ENCODE measurements around the gene SUDS3.

SUDS3 gene, protein sequence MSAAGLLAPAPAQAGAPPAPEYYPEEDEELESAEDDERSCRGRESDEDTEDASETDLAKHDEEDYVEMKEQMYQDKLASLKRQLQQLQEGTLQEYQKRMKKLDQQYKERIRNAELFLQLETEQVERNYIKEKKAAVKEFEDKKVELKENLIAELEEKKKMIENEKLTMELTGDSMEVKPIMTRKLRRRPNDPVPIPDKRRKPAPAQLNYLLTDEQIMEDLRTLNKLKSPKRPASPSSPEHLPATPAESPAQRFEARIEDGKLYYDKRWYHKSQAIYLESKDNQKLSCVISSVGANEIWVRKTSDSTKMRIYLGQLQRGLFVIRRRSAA

DNA sequence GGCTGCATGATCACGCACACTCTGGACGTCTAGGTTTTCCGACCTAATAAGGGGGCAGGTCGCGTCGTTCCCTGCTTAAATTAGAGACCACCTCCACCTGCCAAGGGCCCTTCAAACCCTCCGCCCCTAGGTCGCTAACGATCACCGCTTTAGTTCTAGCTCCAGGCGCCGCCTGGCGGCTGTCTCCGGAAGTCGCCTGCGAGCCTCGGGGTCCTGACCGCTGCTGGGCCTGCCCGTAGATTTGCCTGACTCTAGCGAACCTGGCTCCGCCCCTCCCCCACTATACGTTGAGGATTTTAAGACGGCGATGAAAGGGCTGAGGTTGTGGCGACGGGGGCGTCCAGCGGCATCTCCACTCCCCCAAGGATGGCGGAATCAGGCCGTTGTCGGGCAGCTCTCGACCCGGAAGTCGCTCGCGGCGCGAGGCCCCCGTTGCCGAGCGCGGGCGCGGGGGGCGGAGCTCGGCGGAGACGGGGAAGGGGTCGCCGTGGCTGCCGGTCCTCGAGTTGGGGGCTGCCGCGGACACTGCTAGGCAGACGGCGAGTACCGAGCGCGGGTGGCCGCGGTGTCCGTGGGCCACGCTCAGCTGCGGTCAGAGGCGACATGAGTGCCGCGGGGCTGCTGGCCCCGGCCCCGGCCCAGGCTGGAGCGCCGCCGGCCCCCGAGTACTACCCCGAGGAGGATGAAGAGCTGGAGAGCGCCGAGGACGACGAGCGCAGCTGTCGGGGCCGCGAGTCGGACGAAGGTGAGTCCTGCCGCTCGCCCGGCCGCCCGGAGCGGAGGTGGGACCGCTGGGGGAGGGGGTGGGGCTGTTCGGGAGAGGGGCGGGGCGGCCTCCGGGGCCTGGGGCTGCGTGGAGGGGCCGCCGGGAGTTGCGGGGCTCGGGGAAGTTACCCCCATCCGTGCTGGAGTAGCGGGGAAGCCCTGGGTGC, at the start of gene SUDS3:
SUDS3 (plus strand) TSS at position 467 of the 932 bp plus-strand sequence; CDS start at position 604, 137 bp downstream.
- Histone ChIP-seq H3K27ac (peak within 1 kb of the TSS; percentile 84 to 89), H3K27me3 (no peaks in the 10 kb centered on the region), H3K36me3 (peaks cover 9 to 30% (median 23%) of the 10 kb centered on the region in 3 donors), H3K4me1 (peaks cover 5 to 50% (median 33%) of the 10 kb centered on the region in 4 donors), H3K9me3 (no peaks in the 10 kb centered on the region), H3K4me3 (peak within 1 kb of the TSS; percentile 86 to 94)
- intact Hi-C loops (cut with DNase I; ENCODE audit: low total_unique reads): loop anchor here (2.0 to 10.0 kb wide), 3 partner anchors 192 to 502 kb away; partner anchors contain the start of gene PEBP1
- peak; percentile 94 for DNase-seq
- TF ChIP-seq, protein P1, sequence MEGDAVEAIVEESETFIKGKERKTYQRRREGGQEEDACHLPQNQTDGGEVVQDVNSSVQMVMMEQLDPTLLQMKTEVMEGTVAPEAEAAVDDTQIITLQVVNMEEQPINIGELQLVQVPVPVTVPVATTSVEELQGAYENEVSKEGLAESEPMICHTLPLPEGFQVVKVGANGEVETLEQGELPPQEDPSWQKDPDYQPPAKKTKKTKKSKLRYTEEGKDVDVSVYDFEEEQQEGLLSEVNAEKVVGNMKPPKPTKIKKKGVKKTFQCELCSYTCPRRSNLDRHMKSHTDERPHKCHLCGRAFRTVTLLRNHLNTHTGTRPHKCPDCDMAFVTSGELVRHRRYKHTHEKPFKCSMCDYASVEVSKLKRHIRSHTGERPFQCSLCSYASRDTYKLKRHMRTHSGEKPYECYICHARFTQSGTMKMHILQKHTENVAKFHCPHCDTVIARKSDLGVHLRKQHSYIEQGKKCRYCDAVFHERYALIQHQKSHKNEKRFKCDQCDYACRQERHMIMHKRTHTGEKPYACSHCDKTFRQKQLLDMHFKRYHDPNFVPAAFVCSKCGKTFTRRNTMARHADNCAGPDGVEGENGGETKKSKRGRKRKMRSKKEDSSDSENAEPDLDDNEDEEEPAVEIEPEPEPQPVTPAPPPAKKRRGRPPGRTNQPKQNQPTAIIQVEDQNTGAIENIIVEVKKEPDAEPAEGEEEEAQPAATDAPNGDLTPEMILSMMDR (IDR thresholded peaks at IDR 0.05): peak; percentile 97 to 99

DNA sequence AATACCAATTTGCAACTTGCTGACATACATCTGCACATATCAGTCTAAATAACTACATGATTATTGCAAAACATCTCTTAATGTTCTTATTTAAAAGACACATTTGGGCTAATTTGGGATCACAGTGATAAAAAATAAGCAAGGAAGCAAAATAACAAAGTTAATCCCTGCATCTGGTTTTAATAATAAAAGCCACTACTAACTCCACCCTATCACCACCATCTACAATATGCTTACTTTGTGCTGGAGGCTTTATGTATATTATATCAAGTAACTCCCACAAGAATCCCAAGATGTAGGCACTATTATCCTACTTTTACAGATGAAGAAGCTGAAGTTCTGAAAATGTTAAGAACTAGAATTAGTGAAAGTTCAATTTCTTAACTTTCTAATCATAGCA, 49.4 kb upstream of the SUDS3 start:
- intact Hi-C loops (cut with DNase I; ENCODE audit: low total_unique reads): no loop called here
- no peak overlapping the region for H3K4me3 ChIP-seq
- H3K4me1 ChIP-seq: peaks cover 0 to 15% (median 3%) of the 10 kb centered on the region in 4 donors
- H3K9me3 ChIP-seq: no peaks in the 10 kb centered on the region
- no peak for DNase-seq
- TF ChIP-seq, protein P1 (IDR thresholded peaks at IDR 0.05): no peak
- no peak overlapping the region for H3K27ac ChIP-seq
- no peaks in the 10 kb centered on the region for H3K36me3 ChIP-seq
- no peaks in the 10 kb centered on the region for H3K27me3 ChIP-seq

DNA sequence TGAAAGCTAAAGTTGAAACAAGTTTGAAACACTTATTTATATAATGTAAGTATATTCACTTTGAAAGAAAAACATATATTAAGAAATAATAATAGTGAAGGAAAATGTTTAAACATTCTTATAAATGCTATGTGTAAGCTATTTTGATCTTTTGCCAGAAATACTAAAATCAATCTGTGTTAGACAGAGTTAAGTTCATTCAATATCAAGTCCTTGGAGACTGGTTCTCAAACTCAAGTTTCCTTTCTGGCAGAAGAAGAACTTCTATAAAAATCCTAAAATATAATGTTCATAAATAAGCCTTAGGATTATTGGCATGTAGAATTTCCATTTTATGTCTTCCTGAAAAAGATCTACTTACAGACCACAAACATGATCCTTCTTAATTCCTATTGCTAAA, 49.0 kb upstream of the SUDS3 start:
- DNase-seq: no peak
- Histone ChIP-seq H3K4me3 (no peak overlapping the region), H3K9me3 (no peaks in the 10 kb centered on the region), H3K27ac (no peak overlapping the region), H3K4me1 (peaks cover 0 to 15% (median 3%) of the 10 kb centered on the region in 4 donors), H3K27me3 (no peaks in the 10 kb centered on the region), H3K36me3 (no peaks in the 10 kb centered on the region)
- TF ChIP-seq, protein P1 (IDR thresholded peaks at IDR 0.05): no peak
- intact Hi-C loops (cut with DNase I; ENCODE audit: low total_unique reads): no loop called here

DNA sequence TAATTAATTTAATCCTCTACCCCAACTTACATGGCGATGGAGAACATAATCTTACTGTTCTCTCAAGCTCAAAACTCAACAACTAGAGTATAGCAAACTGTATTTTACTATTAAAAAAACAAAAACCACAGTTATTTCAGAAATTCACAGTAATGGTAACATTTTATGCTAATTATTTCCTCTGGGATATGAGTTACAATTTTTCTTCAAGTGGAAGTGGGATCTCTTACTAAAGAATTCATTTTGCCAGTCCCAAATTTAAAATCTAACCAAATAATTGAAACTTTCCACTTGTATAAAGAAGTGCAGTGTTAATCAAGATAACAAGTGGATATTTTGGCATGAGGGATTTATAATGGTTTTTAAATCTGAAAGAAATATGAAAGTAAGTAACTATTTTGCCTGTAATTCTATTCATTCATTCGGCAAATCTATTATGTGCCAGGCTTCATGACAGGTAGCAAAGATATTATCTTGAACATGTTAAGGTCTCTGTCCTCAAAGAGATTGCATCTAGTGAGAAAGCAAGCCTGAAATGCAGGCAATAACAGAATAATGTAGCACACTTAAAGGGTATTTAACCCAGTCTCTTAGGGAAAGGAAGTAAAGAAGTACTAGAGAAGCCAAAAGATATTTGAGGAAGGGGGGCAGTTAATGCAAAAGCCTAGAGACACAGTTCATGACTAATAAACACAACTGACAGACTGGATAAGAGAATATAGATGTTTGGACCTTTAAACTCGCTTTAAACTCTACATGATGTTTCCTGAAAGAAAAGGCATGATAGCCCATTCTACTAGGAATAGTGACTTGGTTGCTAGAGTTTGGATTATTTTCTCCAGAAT, 47.6 kb upstream of the SUDS3 start:
- Histone ChIP-seq H3K27me3 (no peaks in the 10 kb centered on the region), H3K9me3 (no peaks in the 10 kb centered on the region), H3K4me1 (peaks cover 0 to 15% (median 3%) of the 10 kb centered on the region in 4 donors), H3K4me3 (no peak overlapping the region), H3K27ac (no peak overlapping the region), H3K36me3 (no peaks in the 10 kb centered on the region)
- no peak for DNase-seq
- intact Hi-C loops (cut with DNase I; ENCODE audit: low total_unique reads): no loop called here
- TF ChIP-seq, protein P1 (IDR thresholded peaks at IDR 0.05): no peak

DNA sequence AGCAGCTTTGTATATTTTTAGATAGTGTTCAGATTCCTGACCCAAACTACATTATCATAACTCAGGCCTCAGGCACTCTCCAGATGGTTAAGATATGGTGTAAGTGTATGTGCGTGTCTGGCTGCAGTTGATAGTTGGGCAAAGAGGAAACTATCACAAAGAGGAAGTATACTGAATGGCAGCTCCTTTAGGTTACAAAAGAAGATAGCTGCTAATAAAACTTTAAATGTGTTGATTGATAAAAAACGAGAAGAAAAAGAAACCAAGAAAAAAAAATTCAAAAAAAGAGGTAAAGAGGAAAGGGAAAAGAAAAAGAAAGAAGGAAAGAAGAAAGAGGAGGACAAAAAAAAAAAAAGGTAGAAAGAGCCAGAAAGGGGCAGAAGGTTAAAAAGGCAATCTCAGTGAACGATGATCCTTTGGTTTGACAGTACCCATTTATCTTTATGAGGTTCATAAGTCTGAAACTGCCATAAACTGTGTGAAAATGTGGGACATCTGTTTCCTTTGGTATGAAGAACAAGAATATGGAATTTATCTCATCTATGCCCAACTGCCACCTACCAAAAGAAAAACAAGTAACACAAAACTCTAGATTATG, 45.8 kb upstream of the SUDS3 start:
- no peak for DNase-seq
- Histone ChIP-seq H3K27ac (no peak overlapping the region), H3K4me3 (no peak overlapping the region)

More for the DNA sequence above, 45.8 kb upstream of the SUDS3 start:
- no peaks in the 10 kb centered on the region for H3K9me3 ChIP-seq
- TF ChIP-seq, protein P1 (IDR thresholded peaks at IDR 0.05): no peak
- H3K4me1 ChIP-seq: peaks cover 0 to 15% (median 3%) of the 10 kb centered on the region in 4 donors
- no peaks in the 10 kb centered on the region for H3K36me3 ChIP-seq
- no peaks in the 10 kb centered on the region for H3K27me3 ChIP-seq
- intact Hi-C loops (cut with DNase I; ENCODE audit: low total_unique reads): no loop called here

All from tibial artery (tissue), 4 donors.